ENCODE data around the gene SIT1.

- TF ChIP-seq EZH2 (IDR thresholded peaks at IDR 0.05; ENCODE audit: borderline replicate concordance, low read depth, low read length, severe bottlenecking) (no peak), CTCF (IDR thresholded peaks at IDR 0.05; ENCODE audit: extremely low read depth in 1 of 2, insufficient read depth in 1 of 2, low read depth in 1 of 2, low read length in 2 of 2) (no peak)
- TF ChIP-seq, protein P1, sequence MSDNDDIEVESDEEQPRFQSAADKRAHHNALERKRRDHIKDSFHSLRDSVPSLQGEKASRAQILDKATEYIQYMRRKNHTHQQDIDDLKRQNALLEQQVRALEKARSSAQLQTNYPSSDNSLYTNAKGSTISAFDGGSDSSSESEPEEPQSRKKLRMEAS (IDR thresholded peaks at IDR 0.05; ENCODE audit: insufficient read depth, insufficient read length), result no peak
These were observed 1.0 kb downstream of the SIT1 start for GRCh38 chr9:35649431-35650340.

All from endothelial cell of umbilical vein (primary cell).